PC-3 (cell line): ENCODE measurements around the gene SLC22A13. TPM values are rescaled to one million over a fixed set of nuclear protein-coding genes. Genes with fewer than 3 reads are reported as not detected.

Experiments
- ATAC-seq: fragments of 200-7000 bp; cut with Tn5 transposase; 2 replicates; pipeline ENCODE4 v1.9.1; 2020; ENCODE audit warnings: mild to moderate bottlenecking, moderate library complexity
- BruUV-seq: library from RNA; stranded (reverse); fragments of 400-500 nt; replicated peaks from 2 replicates; lab custom pipeline; 2021; lab: Mats Ljungman, UMichigan
- CTCF ChIA-PET: fragments of 300-600 bp; sonication (Branson Sonifier 250); formaldehyde crosslinking; loops from one replicate; lab custom pipeline; 2022; ENCODE audit warnings: antibody characterized with exemption; lab: Charles Lee
- POLR2A ChIA-PET: fragments of 300-600 bp; sonication (Branson Sonifier 250); formaldehyde crosslinking; loops from one replicate; lab custom pipeline; 2022; ENCODE audit warnings: antibody characterized with exemption; ENCODE audit not compliant: unreplicated experiment; lab: Charles Lee
- DNase-seq: peaks from one replicate; pipeline ENCODE4 v3.0.0-alpha.2; 2015
- H2AFZ ChIP-seq: fragments of 300-600 bp; sonication (generic); 2 replicates; pipeline ENCODE4 v1.6.0; 2016; ENCODE audit warnings: antibody characterized with exemption, low read length
- H3F3A ChIP-seq: fragments of 300-600 bp; sonication (generic); one replicate; pipeline ENCODE4 v1.6.0; 2017; ENCODE audit warnings: antibody characterized with exemption, low read length, control low read depth, mild to moderate bottlenecking; ENCODE audit not compliant: unreplicated experiment
- H3K27ac ChIP-seq: fragments of 300-600 bp; sonication (generic); 2 replicates; pipeline ENCODE4 v1.5.1; 2016; ENCODE audit warnings: mild to moderate bottlenecking, low read length
- H3K27me3 ChIP-seq: fragments of 300-600 bp; sonication (generic); 2 replicates; pipeline ENCODE4 v1.6.1; 2016; ENCODE audit warnings: low read length, mixed read lengths
- H3K36me3 ChIP-seq: fragments of 300-600 bp; sonication (generic); 2 replicates; pipeline ENCODE4 v1.6.1; 2016; ENCODE audit warnings: low read depth, mixed run types, low read length, mixed read lengths
- H3K4me1 ChIP-seq: fragments of 300-600 bp; sonication (generic); 2 replicates; pipeline ENCODE4 v1.5.1; 2016; ENCODE audit warnings: low read length; ENCODE audit not compliant: insufficient read depth
- H3K4me2 ChIP-seq: fragments of 300-600 bp; sonication (generic); 2 replicates; pipeline ENCODE4 v1.6.0; 2016; ENCODE audit warnings: low read length
- H3K4me3 ChIP-seq: fragments of 300-600 bp; sonication (generic); 2 replicates; pipeline ENCODE4 v1.5.1; 2016; ENCODE audit warnings: mild to moderate bottlenecking, low read length, mixed read lengths
- H3K79me2 ChIP-seq: fragments of 300-600 bp; sonication (generic); 2 replicates; pipeline ENCODE4 v1.6.1; 2017; ENCODE audit warnings: low read length, mixed read lengths
- H3K9ac ChIP-seq: fragments of 300-600 bp; sonication (generic); 2 replicates; pipeline ENCODE4 v1.6.0; 2016; ENCODE audit warnings: mild to moderate bottlenecking, low read length
- H3K9me2 ChIP-seq: fragments of 300-600 bp; sonication (generic); replicated peaks from 2 replicates; pipeline ENCODE4 v1.6.1; 2016; ENCODE audit warnings: mixed run types, low read length, mixed read lengths
- H3K9me3 ChIP-seq: fragments of 300-600 bp; sonication (generic); 2 replicates; pipeline ENCODE4 v1.6.1; 2016; ENCODE audit warnings: low read length, mixed read lengths
- H4K20me1 ChIP-seq: fragments of 300-600 bp; sonication (generic); 2 replicates; pipeline ENCODE4 v1.6.1; 2016; ENCODE audit warnings: low read length, mixed read lengths
- EZH2 ChIP-seq: fragments of 300-600 bp; sonication (generic); IDR thresholded peaks from one replicate; pipeline ENCODE4 v1.6.1; 2017; ENCODE audit warnings: antibody characterized with exemption, mild to moderate bottlenecking, low read length; ENCODE audit not compliant: unreplicated experiment
- EZH2phosphoT487 ChIP-seq: fragments of 300-600 bp; sonication (generic); IDR thresholded peaks from 2 replicates; pipeline ENCODE4 v1.6.1; 2018; ENCODE audit warnings: mild to moderate bottlenecking, antibody characterized with exemption, low read length, borderline replicate concordance
- intact Hi-C: fragments of 100-400 bp; cut with micrococcal nuclease; formaldehyde crosslinking; loops from 2 replicates; pipeline ENCODE4 v1.9.0; 2023
- total RNA-seq: library from RNA; depleted of rRNA; stranded (reverse); fragments of >200 nt; gene quantifications from 2 replicates; pipeline ENCODE4 v1.2.3, GENCODE V29; 2014
- TF ChIP-seq, protein P1 (sequence below): fragments of 300-600 bp; sonication (generic); conservative IDR thresholded peaks from 2 replicates; pipeline ENCODE4 v1.5.1; 2017; ENCODE audit warnings: antibody characterized with exemption, low read depth, mild to moderate bottlenecking, low read length

The SLC22A13 gene
- total RNA-seq, 1 experiment from 2014 or later, result 0.73 TPM

DNA sequence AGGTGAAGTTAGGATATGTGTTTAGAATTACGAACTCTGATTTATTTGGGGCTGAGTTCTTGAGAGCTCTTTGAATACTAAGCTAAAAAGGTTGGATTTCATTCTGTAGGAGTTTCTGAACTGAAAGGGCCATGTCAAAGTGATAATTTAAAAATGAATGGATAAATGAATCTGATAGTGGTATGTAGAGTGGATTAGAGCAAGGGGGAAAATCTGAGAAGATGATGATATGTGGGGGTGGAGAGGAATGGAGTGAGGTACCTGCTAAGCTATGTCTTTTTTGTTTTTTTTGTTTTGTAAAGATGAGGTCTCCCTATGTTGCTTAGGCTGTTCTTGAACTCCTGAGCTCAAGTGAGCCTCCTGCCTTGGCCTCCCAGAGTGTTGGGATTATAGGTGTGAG, 44.6 kb upstream of the SLC22A13 start:
- Histone ChIP-seq H3K27ac (no peak overlapping the region), H3K4me3 (no peak overlapping the region), H3F3A (no peaks in the 10 kb centered on the region), H3K9ac (no peak overlapping the region), H3K79me2 (peaks cover 42% of the 10 kb centered on the region), H3K9me3 (no peaks in the 10 kb centered on the region), H3K4me1 (peaks cover 24% of the 10 kb centered on the region), H3K4me2 (no peak overlapping the region), H2AFZ (no peak overlapping the region), H3K27me3 (no peaks in the 10 kb centered on the region), H4K20me1 (peaks cover 23% of the 10 kb centered on the region; the same call in 1 of the 2 replicates), H3K9me2 (no peaks in the 10 kb centered on the region), H3K36me3 (peaks cover 67% of the 10 kb centered on the region)
- ATAC-seq (no peak), DNase-seq (no peak)
- TF ChIP-seq EZH2phosphoT487 (no peak), EZH2 (no peak)
- TF ChIP-seq, protein P1, sequence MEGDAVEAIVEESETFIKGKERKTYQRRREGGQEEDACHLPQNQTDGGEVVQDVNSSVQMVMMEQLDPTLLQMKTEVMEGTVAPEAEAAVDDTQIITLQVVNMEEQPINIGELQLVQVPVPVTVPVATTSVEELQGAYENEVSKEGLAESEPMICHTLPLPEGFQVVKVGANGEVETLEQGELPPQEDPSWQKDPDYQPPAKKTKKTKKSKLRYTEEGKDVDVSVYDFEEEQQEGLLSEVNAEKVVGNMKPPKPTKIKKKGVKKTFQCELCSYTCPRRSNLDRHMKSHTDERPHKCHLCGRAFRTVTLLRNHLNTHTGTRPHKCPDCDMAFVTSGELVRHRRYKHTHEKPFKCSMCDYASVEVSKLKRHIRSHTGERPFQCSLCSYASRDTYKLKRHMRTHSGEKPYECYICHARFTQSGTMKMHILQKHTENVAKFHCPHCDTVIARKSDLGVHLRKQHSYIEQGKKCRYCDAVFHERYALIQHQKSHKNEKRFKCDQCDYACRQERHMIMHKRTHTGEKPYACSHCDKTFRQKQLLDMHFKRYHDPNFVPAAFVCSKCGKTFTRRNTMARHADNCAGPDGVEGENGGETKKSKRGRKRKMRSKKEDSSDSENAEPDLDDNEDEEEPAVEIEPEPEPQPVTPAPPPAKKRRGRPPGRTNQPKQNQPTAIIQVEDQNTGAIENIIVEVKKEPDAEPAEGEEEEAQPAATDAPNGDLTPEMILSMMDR, result no peak
- ChIA-PET POLR2A (no interaction called here), CTCF (no interaction called here)
- intact Hi-C loops, result no loop called here
- no TSS peak for BruUV-seq

DNA sequence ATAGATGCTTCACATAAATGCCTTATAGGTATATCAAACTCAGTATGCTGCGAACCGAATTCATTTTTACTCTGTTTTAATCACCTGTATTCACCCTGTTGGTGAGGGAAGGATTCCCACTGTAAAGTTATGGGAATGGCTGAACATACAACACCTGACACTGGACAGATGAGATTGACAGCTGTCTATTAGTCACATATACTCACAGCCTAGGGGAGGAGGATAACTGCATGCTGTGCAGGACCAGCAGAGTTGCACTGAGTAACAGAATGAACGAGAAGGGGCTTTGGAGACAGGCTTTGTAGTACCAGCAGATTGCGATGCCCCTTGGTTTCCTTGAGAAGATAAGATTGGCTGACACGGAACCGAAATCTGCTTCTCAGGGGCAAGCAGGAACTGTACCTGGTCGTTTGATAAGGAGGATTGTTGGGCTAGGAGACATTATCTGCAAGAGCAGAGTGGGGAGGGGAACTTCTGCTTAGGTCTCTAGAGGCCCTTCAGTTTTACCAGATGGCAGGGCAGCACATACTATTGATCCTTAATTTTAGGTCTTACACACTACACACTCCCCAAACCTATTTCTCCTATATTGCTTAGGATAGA, 43.5 kb upstream of the SLC22A13 start:
- TF ChIP-seq EZH2 (no peak), EZH2phosphoT487 (no peak)
- TF ChIP-seq, protein P1, result no peak
- ChIA-PET POLR2A (no interaction called here), CTCF (no interaction called here)
- H3F3A ChIP-seq, result no peaks in the 10 kb centered on the region
- H3K9me2 ChIP-seq, result no peaks in the 10 kb centered on the region
- no TSS peak for BruUV-seq
- no peak overlapping the region for H3K9ac ChIP-seq
- H3K79me2 ChIP-seq, result peaks cover 32% of the 10 kb centered on the region
- H3K4me2 ChIP-seq, result no peak overlapping the region
- peaks cover 23% of the 10 kb centered on the region; the same call in 1 of the 2 replicates for H4K20me1 ChIP-seq
- ATAC-seq (peak; percentile 53), DNase-seq (no peak)
- intact Hi-C loops, result no loop called here
- H3K36me3 ChIP-seq, result peaks cover 66% of the 10 kb centered on the region
- no peak overlapping the region for H3K4me3 ChIP-seq
- H3K9me3 ChIP-seq, result no peaks in the 10 kb centered on the region
- H3K27ac ChIP-seq, result no peak overlapping the region
- H3K4me1 ChIP-seq, result peaks cover 35% of the 10 kb centered on the region
- H3K27me3 ChIP-seq, result no peaks in the 10 kb centered on the region
- no peak overlapping the region for H2AFZ ChIP-seq

DNA sequence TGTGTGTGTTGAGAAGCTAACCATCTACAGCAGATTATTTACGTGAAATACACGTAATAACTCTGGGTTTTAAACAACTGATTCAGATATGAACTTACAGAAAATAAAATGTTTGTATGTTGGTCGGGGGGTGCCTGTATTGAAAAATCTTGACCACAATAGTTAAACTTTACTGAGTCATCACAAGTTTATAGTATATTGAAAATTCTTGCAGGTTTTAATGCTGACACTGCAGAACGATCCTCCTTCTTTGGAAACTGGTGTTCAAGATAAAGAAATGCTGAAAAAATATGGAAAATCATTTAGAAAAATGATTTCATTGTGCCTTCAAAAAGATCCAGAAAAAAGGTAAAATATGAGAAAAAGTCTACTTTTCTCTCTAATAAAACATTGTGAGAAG, 41.3 kb upstream of the SLC22A13 start:
- H3K36me3 ChIP-seq, result peaks cover 60% of the 10 kb centered on the region

More for the DNA sequence above, 41.3 kb upstream of the SLC22A13 start:
- Histone ChIP-seq H3K9me2 (no peaks in the 10 kb centered on the region), H2AFZ (no peak overlapping the region), H3F3A (no peaks in the 10 kb centered on the region), H3K9ac (no peak overlapping the region), H3K4me1 (peaks cover 46% of the 10 kb centered on the region), H3K79me2 (peaks cover 19% of the 10 kb centered on the region), H3K4me2 (no peak overlapping the region), H3K9me3 (no peaks in the 10 kb centered on the region), H3K27ac (no peak overlapping the region), H4K20me1 (peaks cover 18% of the 10 kb centered on the region; the same call in 1 of the 2 replicates), H3K27me3 (no peaks in the 10 kb centered on the region), H3K4me3 (no peak overlapping the region)
- ATAC-seq (no peak; the same call in 1 of the 2 replicates), DNase-seq (peak; percentile 50)
- CTCF ChIA-PET, result no interaction called here
- BruUV-seq, result no TSS peak
- TF ChIP-seq EZH2 (no peak), EZH2phosphoT487 (no peak)
- TF ChIP-seq, protein P1, result no peak
- intact Hi-C loops, result loop anchor here (2.0 kb wide), 1 partner anchor 32 kb away; no protein-coding TSS in a partner anchor
- POLR2A ChIA-PET, result no interaction called here
